GM18517 (cell line): Measurements from ENCODE around the gene NCAN.
A peak's percentile ranks its signal among the peaks of the same experiment; 100 is the strongest.
"Not testable (repeated sequence)": the region's sequence is repeated elsewhere in the genome, so short reads cannot be mapped to it uniquely, and the experiment has no call there.

Source experiments
- ATAC-seq: cut with Tn5 transposase; IDR thresholded peaks from one replicate; pipeline ENCODE4 v1.9.1; 2021; ENCODE audit warnings: mild to moderate bottlenecking, moderate library complexity; ENCODE audit not compliant: unreplicated experiment

Gene NCAN

DNA sequence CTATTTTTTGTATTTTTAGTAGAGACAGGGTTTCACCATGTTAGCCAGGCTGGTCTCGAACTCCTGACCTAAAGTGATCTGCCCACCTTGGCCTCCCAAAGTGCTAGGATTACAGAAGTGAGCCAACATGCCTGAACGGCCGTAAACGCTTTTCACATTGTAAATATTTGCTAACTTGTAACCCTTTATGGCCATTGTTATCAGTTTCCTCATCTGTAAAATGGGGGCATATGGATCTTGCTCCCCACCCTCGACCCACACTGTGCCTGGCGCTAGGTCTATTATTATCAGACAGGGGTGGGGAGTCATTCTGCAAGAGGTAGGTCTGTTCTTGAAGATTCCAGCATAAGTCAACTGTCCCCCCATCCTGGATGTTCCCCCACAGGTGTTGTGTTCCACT, 11.9 kb downstream of the NCAN start:
- no peak for ATAC-seq

- ATAC-seq: no peak
These were observed 12.5 kb downstream of the NCAN start for GRCh38 chr19:19224150-19224851.

- ATAC-seq: peak; percentile 60
These were observed 13.2 kb downstream of the NCAN start for GRCh38 chr19:19224852-19225494.

DNA sequence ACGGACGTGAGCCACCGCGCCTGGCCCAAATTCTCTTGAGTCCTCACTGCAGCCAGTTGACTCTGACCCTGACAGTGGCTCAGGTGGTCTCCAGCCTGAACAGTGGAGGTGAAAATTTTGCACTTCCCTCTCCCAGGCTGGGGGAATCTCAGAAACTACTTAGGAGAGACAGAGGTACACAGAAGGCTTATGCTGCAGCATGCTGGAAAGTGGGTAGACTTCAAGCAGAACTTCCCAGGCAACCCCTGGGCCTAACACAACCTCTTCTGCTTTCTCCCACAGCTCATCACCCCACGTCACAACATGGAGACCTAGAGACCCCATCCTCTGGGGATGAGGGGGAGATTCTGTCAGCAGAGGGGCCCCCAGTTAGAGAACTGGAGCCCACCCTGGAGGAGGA, 14.4 kb downstream of the NCAN start:
- ATAC-seq: no peak

GRCh38 chr19:19226663-19227062, 14.9 kb downstream of the NCAN start:
- ATAC-seq: no peak

DNA sequence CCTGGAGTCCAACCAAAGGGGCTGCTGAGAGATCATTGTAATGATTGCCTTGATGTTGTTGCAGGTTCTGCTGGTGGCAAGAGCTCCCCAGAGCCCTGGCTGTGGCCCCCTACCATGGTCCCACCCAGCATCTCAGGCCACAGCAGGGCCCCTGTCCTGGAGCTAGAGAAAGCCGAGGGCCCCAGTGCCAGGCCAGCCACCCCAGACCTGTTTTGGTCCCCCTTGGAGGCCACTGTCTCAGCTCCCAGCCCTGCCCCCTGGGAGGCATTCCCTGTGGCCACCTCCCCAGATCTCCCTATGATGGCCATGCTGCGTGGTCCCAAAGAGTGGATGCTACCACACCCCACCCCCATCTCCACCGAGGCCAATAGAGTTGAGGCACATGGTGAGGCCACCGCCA, 15.5 kb downstream of the NCAN start:
- ATAC-seq: no peak

- no peak for ATAC-seq
These were observed 17.9 kb downstream of the NCAN start for GRCh38 chr19:19229701-19230100.

GRCh38 chr19:19230999-19231398, 19.2 kb downstream of the NCAN start:
- ATAC-seq: no peak

- no peak for ATAC-seq
These were observed 20.5 kb downstream of the NCAN start for GRCh38 chr19:19232261-19232721.

- no peak for ATAC-seq
These were observed 22.6 kb downstream of the NCAN start for GRCh38 chr19:19234220-19234816.

DNA sequence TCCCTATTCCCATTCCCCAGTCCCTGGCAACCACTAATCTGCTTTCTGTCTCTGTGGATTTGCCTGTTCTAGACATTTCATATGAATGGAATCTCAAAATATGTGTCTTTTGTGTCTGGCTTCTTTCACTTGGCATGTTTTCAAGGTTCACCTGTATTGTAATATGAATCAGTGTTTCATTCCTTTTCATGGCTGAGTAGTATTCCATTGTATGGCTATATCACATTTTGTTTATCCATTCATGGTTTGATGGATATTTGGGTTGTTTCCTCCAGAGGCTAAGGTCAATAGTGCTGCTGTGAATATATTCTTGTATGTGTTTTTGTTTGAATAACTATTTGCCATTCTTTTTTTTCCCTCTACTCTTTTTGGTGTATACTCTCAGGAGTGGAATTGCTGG, 24.4 kb downstream of the NCAN start:
- ATAC-seq: no peak

DNA sequence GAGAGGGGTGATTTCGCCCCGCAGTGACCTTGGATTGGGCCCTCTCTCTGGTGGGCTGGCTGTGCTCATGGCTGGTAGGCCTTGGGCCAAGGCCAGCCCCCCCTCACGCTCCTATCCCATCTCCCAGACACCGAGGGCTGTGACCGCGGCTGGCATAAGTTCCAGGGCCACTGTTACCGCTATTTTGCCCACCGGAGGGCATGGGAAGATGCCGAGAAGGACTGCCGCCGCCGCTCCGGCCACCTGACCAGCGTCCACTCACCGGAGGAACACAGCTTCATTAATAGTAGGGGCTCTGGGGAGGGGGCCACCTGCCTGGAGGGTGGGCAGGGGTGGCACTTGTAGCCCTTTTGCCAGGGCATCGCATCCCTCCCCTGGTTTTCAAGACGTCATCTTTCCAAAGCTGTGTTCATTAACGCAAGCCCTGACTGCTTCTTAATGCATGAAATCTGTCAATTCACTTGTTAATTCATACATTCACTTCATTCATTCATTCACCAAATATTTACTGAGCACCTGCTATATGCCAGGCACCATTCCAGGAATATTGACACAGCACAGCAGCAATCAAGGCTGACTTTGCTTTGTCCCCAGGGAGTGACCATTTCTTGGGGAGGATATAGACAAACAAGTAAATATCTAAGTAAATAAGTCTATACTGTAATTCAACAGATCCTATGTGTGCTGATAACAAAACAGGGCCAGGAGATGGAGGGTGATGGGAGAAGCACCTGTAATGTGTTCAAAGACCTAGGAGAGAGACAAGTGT, 26.6 kb downstream of the NCAN start:
- no peak for ATAC-seq

DNA sequence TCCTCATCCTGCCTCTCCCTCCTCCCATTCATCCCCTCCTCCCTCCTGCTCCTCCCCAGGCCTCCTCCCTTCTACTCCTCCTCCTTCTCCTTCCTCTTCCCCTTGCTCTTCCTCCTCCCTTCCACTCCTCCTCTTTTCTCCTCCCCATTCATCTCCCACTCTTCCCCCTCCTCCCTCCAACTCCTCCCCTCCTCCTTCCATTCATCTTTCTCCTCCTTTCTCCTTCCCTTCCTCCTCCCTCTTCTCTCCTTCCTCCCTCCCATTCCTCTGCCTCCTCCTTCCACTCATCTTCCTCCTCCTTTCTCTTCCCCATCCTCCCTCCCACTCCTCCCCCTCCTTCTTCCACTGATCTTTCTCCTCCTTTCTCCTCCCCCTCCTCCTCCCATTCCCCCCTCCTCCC, 27.9 kb downstream of the NCAN start:
- ATAC-seq: no peak

DNA sequence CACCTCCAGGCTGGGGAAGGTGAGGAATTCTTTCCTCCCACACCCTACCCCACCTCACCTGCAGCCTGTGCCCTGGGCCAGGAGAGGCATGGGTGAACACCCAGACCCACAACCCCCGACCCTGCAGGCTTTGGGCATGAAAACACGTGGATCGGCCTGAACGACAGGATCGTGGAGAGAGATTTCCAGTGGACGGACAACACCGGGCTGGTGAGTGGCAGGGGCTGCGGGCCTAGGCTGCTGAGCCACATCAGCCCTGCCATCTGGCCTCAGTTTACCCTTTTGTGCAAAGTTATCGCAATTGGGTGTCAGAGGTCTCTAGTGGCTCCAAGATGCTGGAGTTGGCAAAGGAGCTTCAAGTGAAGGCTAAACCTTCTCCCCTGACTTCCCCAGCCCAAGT, 28.7 kb downstream of the NCAN start:
- no peak for ATAC-seq

GRCh38 chr19:19250196-19250801, 38.5 kb downstream of the NCAN start:
- no peak for ATAC-seq

DNA sequence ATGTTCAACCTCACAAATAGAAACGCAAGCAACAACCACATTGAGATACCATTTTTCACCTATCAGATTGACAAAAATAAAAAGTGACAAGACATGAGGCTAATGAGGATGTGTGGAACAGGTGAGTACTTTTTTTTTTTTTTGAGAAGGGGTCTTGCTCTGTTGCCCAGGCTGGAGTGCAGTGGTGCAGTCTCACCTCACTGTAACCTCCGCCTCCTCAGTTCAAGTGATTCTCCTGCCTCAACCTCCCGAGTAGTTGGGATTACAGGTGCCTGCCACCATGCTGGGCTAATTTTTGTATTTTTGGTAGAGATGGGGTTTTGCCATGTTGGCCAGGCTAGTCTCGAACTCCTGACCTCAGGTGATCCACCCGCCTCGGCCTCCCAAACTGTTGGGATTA, 41.7 kb downstream of the NCAN start:
- not testable (repeated sequence) for ATAC-seq

GRCh38 chr19:19256072-19256969, 44.6 kb downstream of the NCAN start:
- ATAC-seq: no peak

GRCh38 chr19:19257137-19257536, 45.4 kb downstream of the NCAN start:
- no peak for ATAC-seq

DNA sequence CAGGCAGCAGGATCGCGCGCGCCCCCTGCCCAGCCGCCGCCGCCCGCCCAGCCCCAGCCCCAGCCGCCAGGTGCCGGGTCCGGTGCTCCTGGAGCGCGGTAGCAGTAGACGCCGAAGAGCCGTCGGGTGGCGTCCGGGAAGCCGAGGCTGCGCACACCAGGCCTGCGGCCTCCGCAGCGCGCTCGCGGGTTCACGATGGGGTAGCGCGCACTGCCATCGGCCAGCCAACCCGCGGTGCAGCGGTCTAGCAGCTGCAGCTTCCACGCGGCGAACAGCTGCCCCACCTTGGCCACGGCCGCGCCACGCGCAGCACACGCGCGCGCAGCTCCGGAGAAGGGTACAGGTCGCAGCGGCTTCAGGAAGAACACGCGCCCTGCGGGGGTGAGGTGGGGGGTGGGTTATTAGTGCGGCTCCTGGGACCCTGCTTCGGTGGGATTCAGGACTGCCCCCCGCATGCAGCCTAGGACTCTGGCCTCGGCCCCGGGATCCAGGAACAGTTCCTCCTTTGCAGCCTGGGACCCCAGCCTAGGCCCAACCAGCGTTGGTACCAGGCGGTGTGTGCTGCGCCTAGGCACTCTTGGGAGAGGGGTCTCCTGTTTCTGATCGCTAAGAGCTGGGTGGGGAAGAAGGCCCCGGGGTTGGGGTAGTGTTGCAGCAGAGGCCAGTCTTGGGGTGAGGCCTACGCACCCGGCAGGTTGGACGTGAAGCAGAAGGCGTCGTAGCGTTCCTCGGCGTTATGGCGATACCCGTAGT, 46.3 kb downstream of the NCAN start:
- no peak for ATAC-seq
